ENCODE results near the gene DSCAML1.

DNA sequence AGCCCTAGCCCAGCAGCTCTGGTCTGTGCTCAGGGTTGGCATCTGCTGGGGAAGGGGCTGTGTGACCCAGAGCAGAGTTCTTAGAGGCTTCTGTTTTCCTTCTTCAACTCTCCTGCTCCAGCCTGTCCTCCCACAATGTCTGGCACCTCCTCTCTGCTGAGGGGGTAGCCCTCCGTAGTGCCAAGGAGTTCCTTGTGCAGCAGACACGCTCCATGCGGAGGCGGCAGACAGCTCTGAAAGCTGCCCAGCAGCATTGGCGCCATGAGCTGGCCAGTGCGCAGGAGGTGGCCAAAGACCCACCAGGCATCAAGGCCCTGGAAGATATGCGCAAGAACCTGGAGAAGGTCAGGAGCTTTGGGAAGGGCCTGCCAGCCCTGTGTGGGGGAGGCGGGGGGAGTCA is 400.0 kb downstream of the DSCAML1 start:
- no peak for TF ChIP-seq POLR2AphosphoS5 (IDR thresholded peaks at IDR 0.05)
- no peak for TF ChIP-seq CTCF (IDR thresholded peaks at IDR 0.05)
- no peak for TF ChIP-seq POLR2A (IDR thresholded peaks at IDR 0.05)
